ENCODE results near the gene FAM118B.

The FAM118B gene

GRCh38 chr11:126211236-126212088 is at the start of gene FAM118B, which contains the start of gene RPUSD4:
FAM118B (plus strand) TSS chr11:126211782; CDS start chr11:126235002, 23,220 bp downstream.
RPUSD4 (minus strand) TSS chr11:126211650; CDS start chr11:126211638, 12 bp downstream.
- DNase-seq, result peak; percentile 99

DNA sequence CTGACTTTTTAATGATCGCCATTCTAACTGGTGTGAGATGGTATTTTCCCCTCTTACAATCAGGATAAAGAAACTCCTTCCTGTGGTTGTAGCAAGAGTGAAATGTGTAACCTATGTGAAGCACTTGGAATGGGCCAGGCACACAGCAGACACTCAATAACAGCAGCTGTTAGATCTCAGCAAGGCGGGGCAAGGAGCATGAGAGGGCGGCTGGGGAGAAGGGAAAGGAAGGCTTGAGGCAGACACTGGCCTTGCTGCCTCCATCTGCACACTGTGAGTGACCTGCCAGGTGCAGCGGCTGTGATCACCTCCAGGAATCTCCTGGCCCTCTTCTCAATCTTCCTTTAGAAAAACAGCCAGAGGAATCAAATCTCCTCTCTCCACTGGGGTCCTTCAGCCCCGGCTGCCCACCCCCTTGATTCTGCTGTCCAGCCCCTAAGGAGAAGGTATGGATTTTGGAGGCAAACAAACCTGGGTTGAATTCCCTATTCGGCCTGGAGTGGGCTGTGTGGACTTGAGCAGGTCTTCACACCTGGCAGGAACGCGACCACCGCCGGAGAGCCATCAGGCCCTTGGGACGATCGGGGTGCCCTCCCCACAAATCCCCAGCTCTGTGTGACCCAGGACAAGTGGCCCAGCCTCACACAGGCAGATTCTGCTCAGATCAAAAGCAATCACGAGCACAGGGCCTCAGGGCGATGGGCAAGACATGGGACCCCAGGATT is 49.1 kb upstream of the FAM118B start:
- no peak for DNase-seq

DNA sequence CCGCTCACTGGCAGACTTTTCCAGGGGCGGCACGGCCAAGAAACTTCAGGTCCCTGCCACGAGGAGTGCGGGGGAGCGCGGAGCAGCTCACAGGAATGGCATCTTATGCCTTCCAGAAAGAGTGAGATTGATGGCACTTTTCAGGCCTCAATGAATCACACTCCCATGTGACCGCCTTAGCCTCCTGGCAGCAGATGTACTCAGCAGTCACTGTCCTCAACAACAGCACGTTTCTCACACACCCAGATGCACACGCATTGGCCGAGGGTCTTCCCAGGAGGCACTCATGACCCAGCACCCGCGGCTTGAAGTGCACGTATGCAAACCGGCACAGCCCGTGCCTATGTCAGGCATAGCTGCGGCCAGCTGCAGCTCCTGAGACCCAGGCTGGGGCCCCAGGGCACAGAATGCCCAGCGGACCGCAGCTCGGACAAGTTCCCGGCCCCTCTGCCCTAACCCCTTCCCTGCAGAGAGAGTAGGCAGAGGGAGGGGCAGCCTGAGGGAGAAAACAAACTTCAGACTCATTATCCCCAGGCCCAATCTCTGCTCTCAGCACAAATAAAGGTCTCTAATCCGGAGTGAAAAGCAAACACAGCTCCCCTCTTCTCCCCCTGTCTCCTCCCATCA is 48.4 kb upstream of the FAM118B start:
- DNase-seq, result no peak

DNA sequence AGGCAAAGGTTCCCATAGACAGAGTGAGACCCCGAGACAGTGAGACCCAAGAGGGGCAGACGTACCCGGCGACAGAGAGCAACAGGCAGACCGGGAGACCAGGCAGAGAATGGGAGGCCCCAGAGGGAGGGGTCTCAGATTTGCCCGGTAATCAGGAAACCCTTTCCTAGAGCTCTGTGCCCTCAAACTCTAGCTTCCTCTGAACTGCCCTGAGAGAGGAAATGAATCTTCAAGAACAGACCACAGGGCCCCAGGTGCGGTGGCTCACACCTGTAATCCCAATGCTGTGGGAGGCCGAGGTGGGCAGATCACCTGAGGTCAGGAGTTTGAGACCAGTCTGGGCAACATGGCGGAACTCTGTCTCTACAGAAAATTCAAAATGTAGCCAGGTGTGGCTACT is 47.8 kb upstream of the FAM118B start:
- no peak for DNase-seq

DNA sequence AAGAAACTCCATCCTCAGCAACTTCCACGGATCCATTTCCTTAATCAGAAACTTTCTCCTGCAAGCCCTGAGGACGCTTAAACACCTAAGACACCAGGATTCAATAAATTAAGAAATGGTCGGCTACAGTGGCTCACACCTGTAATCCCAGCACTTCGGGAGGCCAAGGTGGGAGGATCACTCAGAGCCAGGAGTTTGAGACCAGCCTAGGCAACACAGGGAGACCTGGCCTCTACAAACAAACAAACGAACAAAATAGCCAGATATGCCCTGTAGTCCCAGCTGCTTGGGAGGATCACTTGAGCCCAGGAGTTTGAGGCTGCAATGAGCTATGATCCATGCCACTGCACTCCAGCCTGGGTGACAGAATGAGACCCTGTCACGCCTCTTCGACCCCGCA is 46.8 kb upstream of the FAM118B start:
- DNase-seq, result no peak

DNA sequence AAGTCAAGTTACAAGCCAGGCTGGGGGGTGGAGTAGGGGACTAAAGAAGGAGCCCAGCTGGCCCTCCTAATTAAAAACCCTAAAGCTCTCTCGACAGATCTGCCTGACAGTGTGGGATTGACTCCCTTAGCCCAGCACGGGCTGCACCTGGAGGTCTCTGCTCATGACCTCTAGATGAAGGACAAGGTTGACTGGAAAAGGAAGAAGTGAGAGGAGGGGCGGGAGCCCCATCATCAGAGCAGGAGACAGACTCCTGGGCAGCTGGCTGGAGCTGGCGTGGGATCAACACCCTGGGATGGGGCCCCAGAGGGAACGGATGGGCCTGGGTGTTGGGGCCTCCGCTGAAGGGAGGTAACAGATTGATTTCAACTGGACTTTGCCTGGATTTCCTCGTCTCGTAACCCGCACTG is 46.3 kb upstream of the FAM118B start:
- DNase-seq, result no peak

DNA sequence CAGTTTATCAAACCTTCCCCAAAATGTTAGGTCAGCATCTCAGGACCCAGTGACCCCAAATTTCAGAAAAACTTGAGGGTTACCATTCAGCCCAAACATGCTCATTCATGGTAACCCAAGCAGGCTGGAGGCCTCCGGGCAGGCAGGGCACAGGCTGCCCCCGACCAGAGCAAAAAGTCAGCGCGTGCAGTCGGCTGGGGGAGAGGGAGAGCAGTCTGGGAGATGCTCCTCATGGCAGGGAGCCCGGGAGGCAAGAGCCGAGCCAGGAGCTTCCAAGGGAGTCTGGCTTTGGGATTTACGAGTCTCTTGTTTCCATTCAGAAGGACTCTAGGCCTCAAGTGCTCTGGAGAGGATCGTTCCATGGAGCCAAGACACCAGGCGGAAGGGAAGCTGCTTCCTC is 45.8 kb upstream of the FAM118B start:
- DNase-seq, result no peak

- DNase-seq, result no peak
Measured at GRCh38 chr11:126166413-126166812, 45.2 kb upstream of the FAM118B start.

DNA sequence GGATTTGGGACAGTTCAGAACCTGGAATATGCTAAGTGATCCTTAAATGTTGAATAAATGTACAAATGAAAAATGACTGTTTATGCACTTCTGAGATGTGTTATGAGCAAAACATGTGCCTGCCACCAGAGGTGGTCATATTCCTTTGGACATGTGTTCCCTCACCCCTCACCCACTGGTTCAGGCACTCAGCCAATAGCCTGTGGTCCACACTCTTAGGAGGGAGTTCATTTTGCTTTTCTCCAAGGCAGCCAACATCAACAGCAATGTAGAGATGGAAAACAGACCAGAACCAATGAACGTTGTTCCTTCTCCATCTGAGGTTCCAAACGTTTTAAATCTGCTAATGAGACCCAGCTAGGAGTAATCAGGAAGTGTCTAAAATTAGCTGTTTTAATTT is 44.1 kb upstream of the FAM118B start:
- no peak for DNase-seq

DNA sequence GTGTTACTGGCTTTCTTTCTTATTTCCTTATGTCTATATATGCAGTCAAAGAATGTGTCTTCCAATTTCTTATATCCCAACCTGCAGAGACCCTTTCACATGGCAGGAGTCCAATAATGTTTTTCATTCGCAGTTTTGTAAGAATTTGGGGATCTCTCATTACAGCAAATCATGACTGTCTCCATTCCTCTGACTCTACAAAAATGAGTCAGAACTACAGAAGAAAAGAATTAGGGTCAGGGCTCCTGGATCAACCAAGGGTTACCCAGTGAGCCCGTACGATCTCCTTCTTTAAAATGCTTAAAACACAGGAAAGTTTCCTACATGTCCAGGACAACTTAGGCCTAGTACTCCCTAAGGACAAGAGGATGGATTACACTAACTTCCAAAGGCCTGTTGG is 42.3 kb upstream of the FAM118B start:
- no peak for DNase-seq

DNA sequence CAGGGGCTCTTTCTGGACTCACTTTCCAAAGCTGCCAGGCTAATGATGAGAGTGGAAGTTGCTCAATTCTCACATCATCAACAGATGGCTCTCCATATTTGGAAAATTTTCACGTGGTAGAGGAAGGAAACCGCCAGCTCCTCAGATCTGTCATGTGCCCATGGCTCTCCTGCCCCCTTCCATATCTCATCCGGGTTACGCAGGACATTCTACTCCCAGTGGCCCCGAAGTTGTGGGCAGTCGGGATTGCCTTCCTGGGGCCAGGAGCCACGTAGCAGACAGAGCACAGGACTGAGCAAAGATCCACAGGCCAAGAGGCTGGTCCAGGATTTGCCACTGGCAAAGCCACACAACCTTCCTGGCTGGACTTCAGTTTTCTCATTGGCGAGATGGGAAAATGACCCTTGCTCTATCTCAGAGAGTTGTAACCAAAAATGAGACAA is 39.0 kb upstream of the FAM118B start:
- DNase-seq, result no peak

- DNase-seq, result no peak
Measured at GRCh38 chr11:126173257-126173656, 38.3 kb upstream of the FAM118B start.

GRCh38 chr11:126174816-126175215 is 36.8 kb upstream of the FAM118B start:
- DNase-seq, result no peak

- DNase-seq, result no peak
Measured at GRCh38 chr11:126175393-126175792, 36.2 kb upstream of the FAM118B start.

GRCh38 chr11:126176853-126177470 is 34.6 kb upstream of the FAM118B start:
- no peak for DNase-seq

DNA sequence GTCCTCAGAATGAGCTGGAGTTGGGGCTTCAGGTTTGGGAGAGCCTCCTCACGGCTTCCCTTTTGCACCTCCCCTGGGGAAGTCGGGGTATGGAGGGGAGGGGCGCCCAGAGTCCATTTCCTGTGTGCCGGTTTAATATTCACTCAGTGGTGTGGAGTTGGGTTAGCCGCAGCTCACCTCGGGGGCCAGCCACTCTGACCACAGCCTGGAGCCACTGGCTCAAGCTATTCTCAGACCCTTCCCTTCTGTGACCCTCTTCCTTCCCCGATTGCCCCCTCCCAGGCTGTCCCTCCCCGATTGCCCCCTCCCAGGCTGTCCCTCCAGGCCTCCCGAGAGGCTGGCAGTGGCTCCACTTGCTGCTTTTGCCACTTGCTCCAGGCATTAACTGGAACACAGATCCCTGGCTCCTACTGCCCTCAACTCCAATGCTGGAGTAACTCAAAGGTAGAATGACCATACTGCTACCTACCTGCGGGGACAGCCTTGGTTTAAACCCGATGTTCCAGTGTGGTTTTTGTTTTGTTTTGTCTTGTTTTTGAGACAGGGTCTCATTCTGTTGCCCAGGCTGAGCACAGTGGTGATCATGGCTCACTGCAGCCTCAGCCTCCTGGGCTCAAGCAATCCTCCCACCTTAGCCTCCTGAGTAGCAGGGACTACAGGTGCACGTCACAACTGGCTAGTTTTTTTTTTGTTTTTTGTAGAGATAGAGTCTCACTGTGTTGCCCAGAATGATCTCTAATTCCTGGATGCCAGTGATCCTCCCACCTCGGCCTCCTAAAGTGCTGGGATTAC is 29.4 kb upstream of the FAM118B start:
- no peak for DNase-seq

GRCh38 chr11:126182787-126183445 is 28.7 kb upstream of the FAM118B start:
- no peak for DNase-seq

DNA sequence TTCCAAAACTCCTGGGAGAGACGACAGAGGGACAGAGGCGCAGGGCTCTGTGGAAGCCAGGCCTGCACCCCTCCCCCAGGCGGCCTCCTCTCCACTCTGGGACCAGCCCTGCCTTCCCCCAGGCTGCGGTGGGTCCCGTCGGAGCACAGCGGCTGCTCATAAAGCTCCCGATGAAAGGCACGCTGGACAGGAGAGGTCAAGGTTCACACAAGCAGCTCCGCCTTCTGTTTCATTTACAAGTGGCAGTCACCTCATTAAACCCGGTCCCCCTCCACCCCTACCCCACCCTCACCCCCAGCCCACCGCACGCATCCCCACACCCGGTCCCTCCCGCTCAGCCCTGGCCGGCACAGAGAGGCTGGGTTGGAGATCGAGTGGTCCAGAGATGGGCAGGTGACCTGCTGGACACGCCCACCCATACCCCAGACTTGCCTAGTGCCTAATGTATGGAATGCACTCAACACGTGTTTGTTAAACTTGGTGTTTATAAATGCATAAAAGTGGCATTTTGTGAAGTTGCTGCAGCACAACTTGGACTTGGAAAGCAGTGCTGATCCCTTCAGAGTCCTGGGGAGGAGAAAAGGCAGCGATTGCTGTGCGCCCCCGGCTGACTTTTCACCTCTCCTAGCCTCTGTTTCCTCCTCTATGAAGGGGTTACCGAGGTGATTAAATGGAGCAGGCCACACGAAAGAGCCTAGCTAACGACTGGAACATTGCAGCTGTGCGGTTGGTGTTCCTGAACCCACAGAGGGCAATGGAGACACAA is 26.1 kb upstream of the FAM118B start:
- DNase-seq, result no peak

DNA sequence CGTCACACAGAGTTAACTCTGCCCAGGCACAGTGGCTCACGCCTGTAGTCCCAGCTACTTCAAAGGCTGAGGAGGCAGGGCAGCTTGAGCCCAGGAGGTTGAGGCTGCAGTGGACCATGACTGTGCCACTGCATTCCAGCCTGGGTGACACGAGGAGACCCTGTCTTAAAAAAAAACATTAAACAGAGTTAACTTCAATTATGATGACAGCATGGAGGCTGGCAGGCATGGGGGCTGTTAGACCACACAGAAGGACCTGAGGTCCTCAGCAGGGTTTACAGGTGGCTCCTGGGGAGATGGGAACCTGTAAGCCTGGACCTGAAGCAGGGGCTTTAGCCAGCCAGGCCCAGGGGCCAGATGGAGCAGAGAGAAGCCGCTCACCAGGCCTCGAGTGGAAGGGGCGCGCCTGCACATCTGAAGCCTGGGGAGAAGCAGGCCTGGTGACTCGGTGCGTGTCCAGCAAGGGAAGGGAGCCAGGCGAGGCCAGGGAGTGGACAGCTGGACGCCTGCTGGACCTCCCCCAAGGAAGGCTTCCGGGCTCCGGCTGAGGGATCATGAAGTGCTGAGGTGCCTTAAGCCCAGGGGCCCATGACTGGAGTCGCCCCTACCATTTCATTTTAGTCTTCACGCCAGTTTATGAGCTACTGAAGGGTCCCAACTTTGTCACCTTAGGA is 25.4 kb upstream of the FAM118B start:
- DNase-seq, result no peak
